ENCODE data around the gene ABCC4. TPM values are rescaled to one million over a fixed set of nuclear protein-coding genes. Genes with fewer than 3 reads are reported as not detected.

Gene ABCC4
- 19.6 and 20.9 TPM in 2 replicates for total RNA-seq

DNA sequence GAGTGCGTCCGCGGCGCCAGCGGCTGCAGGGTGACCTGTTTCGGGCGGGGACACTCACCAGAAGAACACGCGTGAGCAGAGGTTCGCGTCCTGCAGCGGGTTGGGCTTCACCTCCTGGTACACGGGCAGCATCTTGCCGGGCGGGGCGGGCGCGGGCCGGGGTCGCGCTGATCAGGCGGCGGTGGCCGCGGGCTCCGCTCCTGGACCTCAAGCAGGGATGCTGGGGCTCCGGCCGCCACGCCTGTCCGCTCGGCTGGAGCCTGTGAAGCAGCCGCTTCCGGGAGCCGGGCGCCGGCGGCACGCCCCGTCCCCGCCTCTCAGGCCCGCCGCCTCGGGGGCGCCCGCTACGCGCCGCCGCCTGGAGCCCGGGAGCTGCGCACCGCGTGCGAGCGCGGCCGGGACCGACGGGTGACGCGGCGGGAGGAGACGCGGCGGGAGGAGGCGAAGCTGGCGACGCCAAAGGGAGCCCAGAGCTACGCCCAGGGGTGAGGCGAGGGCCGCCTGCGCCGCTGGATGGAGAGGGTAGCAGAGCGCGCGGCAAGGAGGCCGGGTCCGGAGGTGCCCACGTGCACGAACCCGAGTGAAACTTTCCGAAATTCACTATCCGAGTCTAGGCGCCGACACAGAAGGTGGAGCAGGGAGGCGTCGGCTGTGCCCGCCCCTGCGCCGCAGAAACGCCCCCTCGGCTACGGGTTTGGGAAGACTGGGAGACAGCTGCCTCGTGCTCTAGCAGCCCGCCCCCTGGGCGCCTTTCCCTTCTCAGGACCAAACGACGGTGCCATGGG is at the start of gene ABCC4:
ABCC4 (minus strand) TSS at position 269 of the 785 bp plus-strand sequence; CDS start at position 132, 137 bp downstream.
- Mint-ChIP-seq H3K9me3 (no peaks in the 10 kb centered on the region), H3K27me3 (peaks cover 12% of the 10 kb centered on the region), H3K27ac (peak within 1 kb of the TSS; percentile 85), H3K4me1 (peaks cover 28% of the 10 kb centered on the region), H3K4me3 (peak within 1 kb of the TSS; percentile 91), H3K36me3 (ENCODE audit: low read depth) (peaks cover 11% of the 10 kb centered on the region)
- intact Hi-C loops (cut with micrococcal nuclease) = loop anchor here (2.0 to 10.0 kb wide), 5 partner anchors 113 to 887 kb away; partner anchors contain the start of genes DNAJC3 and TGDS
- peak; percentile 90 for DNase-seq

DNA sequence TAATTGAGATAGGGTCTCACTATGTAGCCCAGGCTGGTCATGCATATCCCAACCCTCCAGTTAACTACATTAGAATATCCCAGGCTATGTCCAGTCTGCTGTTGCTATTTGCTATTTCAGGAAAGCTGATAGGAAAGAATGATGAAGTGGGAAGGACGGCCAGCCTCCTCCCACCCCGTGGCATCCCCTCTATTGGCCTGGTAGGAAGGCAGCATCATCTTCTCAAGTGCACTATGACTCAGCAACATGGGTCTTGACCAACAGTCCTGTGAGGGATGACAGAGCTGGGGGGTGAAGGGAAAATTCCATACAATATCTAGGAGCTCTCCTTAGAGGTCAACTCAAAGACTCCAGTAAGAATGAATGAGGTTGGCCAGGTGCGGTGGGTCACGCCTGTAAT is 48.0 kb upstream of the ABCC4 start:
- Mint-ChIP-seq H3K4me3 (no peak overlapping the region), H3K27ac (no peak overlapping the region), H3K27me3 (no peaks in the 10 kb centered on the region), H3K36me3 (ENCODE audit: low read depth) (no peaks in the 10 kb centered on the region), H3K4me1 (no peaks in the 10 kb centered on the region), H3K9me3 (no peaks in the 10 kb centered on the region)
- DNase-seq = no peak
- intact Hi-C loops (cut with micrococcal nuclease) = no loop called here

DNA sequence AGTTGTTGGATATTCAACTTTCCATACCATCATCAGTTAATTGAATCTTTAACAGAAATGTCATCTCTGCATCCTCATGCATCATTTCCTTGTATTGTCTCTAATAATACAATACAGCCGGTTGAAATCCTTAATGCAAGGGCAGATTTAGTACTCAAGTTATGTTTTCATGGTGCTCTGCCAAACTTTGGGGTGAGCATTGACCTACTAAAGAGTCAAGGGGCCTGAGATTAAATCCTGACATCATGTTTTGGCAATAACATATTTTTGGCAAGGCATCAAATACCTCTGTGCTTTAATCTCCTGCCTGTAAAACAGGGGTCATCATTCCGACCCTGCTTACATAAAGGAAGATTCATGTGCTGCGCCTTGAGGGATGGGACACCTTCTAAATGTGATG is 42.7 kb upstream of the ABCC4 start:
- intact Hi-C loops (cut with micrococcal nuclease) = no loop called here
- Mint-ChIP-seq H3K4me3 (no peak overlapping the region), H3K27me3 (no peaks in the 10 kb centered on the region)

DNA sequence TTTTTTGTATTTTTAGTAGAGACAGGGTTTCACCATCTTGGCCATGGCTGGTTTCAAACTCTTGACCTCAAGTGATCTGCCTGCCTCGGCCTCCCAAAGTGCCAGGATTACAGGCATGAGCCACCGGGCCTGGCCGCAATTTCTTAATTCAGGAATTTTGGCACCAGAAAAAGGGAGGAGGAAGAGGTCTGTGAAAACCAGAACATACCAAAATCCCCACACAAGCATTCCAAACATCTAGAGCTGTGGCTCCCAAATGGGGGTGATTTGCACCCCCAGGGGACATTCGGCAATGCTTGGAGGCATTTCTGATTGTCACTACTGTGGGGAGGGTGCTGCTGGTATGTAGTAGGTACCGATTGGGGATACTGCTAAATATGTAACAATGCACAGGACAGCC is 40.2 kb upstream of the ABCC4 start:
- no peak for DNase-seq
- Mint-ChIP-seq H3K4me3 (no peak overlapping the region), H3K9me3 (no peaks in the 10 kb centered on the region), H3K27ac (no peak overlapping the region), H3K27me3 (no peaks in the 10 kb centered on the region), H3K36me3 (ENCODE audit: low read depth) (no peaks in the 10 kb centered on the region), H3K4me1 (no peaks in the 10 kb centered on the region)
- intact Hi-C loops (cut with micrococcal nuclease) = no loop called here

More for the DNA sequence above, 42.7 kb upstream of the ABCC4 start:
- Mint-ChIP-seq H3K36me3 (ENCODE audit: low read depth) (no peaks in the 10 kb centered on the region), H3K9me3 (no peaks in the 10 kb centered on the region), H3K4me1 (no peaks in the 10 kb centered on the region), H3K27ac (no peak overlapping the region)
- DNase-seq = no peak

GRCh38 chr13:95338905-95339304 is 37.7 kb upstream of the ABCC4 start:
- no peaks in the 10 kb centered on the region for H3K9me3 Mint-ChIP-seq
- H3K36me3 Mint-ChIP-seq (ENCODE audit: low read depth) = no peaks in the 10 kb centered on the region
- no peaks in the 10 kb centered on the region for H3K4me1 Mint-ChIP-seq
- no peaks in the 10 kb centered on the region for H3K27me3 Mint-ChIP-seq
- no peak for DNase-seq
- no peak overlapping the region for H3K27ac Mint-ChIP-seq
- intact Hi-C loops (cut with micrococcal nuclease) = no loop called here
- no peak overlapping the region for H3K4me3 Mint-ChIP-seq

DNA sequence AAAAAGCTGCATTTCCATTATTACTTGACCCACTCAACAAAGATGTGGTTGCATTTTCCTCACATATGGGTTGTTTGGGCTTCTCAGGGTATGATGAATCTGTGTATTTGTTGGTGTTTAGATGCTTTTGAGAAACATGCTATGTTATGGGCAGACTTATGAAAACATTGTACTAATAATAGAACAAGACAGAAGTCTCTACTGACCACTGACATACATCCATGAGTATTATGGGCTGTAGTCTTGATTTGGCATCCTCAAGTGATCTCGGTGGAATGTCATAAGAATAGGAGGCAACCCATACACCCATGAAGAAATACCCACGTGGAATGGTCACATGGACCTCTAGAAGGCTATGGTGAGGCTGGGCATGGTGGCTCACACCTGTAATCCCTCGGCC is 36.3 kb upstream of the ABCC4 start:
- no peak overlapping the region for H3K4me3 Mint-ChIP-seq
- H3K9me3 Mint-ChIP-seq = no peaks in the 10 kb centered on the region
- no peak overlapping the region for H3K27ac Mint-ChIP-seq
- H3K27me3 Mint-ChIP-seq = no peaks in the 10 kb centered on the region
- intact Hi-C loops (cut with micrococcal nuclease) = no loop called here
- no peaks in the 10 kb centered on the region for H3K36me3 Mint-ChIP-seq (ENCODE audit: low read depth)
- H3K4me1 Mint-ChIP-seq = no peaks in the 10 kb centered on the region
- DNase-seq = no peak

GRCh38 chr13:95335667-95336066 is 34.4 kb upstream of the ABCC4 start:
- DNase-seq = no peak
- intact Hi-C loops (cut with micrococcal nuclease) = no loop called here
- H3K27ac Mint-ChIP-seq = no peak overlapping the region
- no peaks in the 10 kb centered on the region for H3K27me3 Mint-ChIP-seq
- no peaks in the 10 kb centered on the region for H3K4me1 Mint-ChIP-seq
- no peak overlapping the region for H3K4me3 Mint-ChIP-seq
- no peaks in the 10 kb centered on the region for H3K9me3 Mint-ChIP-seq
- H3K36me3 Mint-ChIP-seq (ENCODE audit: low read depth) = no peaks in the 10 kb centered on the region

DNA sequence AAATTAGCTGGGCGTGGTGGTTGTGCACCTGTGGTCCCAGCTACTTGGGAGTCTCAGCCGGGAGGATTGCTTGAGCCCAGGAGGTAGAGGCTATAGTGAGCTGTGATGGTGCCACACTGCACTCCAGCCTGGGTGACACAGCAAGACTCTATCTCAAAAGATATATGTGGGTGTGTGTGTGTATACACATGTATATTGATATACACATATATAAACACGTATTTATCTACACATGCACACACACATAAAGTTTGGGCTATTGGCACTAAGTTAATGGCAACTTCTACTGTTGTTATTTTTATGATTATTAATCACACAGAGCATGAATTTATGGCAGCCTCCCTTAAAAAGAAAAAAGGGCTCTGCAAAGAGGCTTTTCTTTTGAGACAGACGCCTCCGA is 27.1 kb upstream of the ABCC4 start:
- H3K27ac Mint-ChIP-seq = no peak overlapping the region
- H3K36me3 Mint-ChIP-seq (ENCODE audit: low read depth) = no peaks in the 10 kb centered on the region
- H3K9me3 Mint-ChIP-seq = no peaks in the 10 kb centered on the region
- intact Hi-C loops (cut with micrococcal nuclease) = no loop called here
- no peak overlapping the region for H3K4me3 Mint-ChIP-seq
- no peaks in the 10 kb centered on the region for H3K4me1 Mint-ChIP-seq
- no peak for DNase-seq
- H3K27me3 Mint-ChIP-seq = no peaks in the 10 kb centered on the region

GRCh38 chr13:95327190-95327589 is 25.9 kb upstream of the ABCC4 start:
- no peaks in the 10 kb centered on the region for H3K36me3 Mint-ChIP-seq (ENCODE audit: low read depth)
- H3K27me3 Mint-ChIP-seq = no peaks in the 10 kb centered on the region
- H3K9me3 Mint-ChIP-seq = no peaks in the 10 kb centered on the region
- H3K4me3 Mint-ChIP-seq = no peak overlapping the region
- H3K4me1 Mint-ChIP-seq = no peaks in the 10 kb centered on the region
- DNase-seq = no peak
- intact Hi-C loops (cut with micrococcal nuclease) = no loop called here
- no peak overlapping the region for H3K27ac Mint-ChIP-seq

GRCh38 chr13:95326695-95327094 is 25.4 kb upstream of the ABCC4 start:
- no peaks in the 10 kb centered on the region for H3K9me3 Mint-ChIP-seq
- no peaks in the 10 kb centered on the region for H3K36me3 Mint-ChIP-seq (ENCODE audit: low read depth)
- H3K27me3 Mint-ChIP-seq = no peaks in the 10 kb centered on the region
- no peaks in the 10 kb centered on the region for H3K4me1 Mint-ChIP-seq
- intact Hi-C loops (cut with micrococcal nuclease) = no loop called here
- H3K4me3 Mint-ChIP-seq = no peak overlapping the region
- DNase-seq = no peak
- H3K27ac Mint-ChIP-seq = no peak overlapping the region

GRCh38 chr13:95325485-95325884 is 24.2 kb upstream of the ABCC4 start:
- Mint-ChIP-seq H3K9me3 (no peaks in the 10 kb centered on the region), H3K4me3 (no peak overlapping the region), H3K27ac (no peak overlapping the region), H3K4me1 (peaks cover 2% of the 10 kb centered on the region), H3K27me3 (no peaks in the 10 kb centered on the region), H3K36me3 (ENCODE audit: low read depth) (no peaks in the 10 kb centered on the region)
- DNase-seq = no peak
- intact Hi-C loops (cut with micrococcal nuclease) = no loop called here

DNA sequence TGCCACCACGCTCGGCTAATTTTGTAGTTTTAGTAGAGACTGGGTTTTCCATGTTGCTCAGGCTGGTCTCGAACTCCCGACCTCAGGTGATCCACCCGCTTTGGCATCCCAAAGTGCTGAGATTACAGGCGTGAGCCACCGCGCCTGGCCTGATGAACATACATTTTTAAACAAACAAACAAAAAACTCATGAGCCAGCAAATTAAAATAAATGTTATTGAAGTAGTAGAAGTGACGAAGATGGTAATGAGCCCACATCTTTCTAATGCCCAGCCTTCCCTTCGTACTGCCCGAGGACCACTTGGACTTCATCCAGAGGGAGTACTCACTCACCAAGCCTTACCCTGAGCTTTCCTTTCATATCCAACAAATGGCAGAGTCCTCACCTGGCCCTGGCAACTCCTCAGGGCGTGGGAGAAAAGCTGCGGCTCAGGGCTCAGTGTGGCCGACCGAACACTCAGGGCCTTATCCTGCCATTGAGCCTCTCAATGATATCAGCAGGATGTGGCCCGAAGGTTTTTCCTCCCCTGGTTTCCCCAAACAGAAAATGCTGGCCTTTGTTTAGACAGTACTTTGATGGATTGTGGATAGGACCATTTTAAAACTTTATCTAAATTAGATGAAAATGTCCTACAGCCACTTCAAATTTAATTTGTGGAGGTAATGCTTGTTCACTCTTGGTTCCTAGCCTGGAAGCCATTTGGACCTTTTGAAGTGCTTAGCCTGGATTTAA is 22.8 kb upstream of the ABCC4 start:
- peaks cover 3% of the 10 kb centered on the region for H3K4me1 Mint-ChIP-seq
- no peaks in the 10 kb centered on the region for H3K36me3 Mint-ChIP-seq (ENCODE audit: low read depth)
- DNase-seq = no peak
- intact Hi-C loops (cut with micrococcal nuclease) = no loop called here
- no peak overlapping the region for H3K27ac Mint-ChIP-seq
- no peaks in the 10 kb centered on the region for H3K27me3 Mint-ChIP-seq
- H3K4me3 Mint-ChIP-seq = no peak overlapping the region
- no peaks in the 10 kb centered on the region for H3K9me3 Mint-ChIP-seq

DNA sequence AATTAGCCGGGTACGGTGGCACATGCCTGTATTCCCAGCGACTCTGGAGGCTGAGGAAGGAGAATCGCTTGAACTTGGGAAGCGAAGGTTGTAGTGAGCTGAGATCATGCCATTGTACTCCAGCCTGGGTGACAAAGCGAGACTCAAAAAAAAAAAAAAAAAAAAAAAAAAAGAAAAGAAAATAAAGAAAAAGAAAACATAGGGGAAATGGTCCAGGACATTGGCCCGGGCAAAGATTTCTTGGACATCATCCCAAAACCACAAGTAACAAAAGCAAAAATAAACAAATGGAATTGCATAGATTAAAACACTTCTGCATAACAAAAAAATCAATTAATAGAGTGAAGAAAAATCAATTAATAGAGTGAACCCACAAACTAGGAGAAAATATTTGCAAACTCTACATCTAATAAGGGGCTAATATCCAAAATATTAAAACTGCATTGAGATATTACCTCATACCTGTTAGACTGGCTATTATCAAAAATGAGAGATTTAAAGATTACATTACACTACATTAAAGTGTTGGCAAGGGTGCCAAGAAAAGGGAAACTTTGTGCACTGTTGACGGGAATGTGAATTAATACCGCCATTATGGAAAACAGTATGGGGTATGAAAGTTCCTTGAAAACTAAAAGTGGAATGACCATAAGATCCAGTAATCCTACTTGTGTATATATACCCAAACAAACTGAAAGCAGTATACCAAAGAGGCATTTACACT is 18.5 kb upstream of the ABCC4 start:
- intact Hi-C loops (cut with micrococcal nuclease) = no loop called here
- DNase-seq = no peak
- Mint-ChIP-seq H3K4me1 (peaks cover 3% of the 10 kb centered on the region), H3K36me3 (ENCODE audit: low read depth) (no peaks in the 10 kb centered on the region), H3K9me3 (no peaks in the 10 kb centered on the region), H3K4me3 (no peak overlapping the region), H3K27ac (no peak overlapping the region), H3K27me3 (no peaks in the 10 kb centered on the region)

All from activated CD4-positive, alpha-beta T cell treated with anti-CD3 and anti-CD28 coated beads, Interleukin-2, amount 10 ng/mL, durations not matched to agents 24 days and 14 days (primary cell).